LNCaP clone FGC (cell line): Measurements from ENCODE around the gene STAG3.

Source experiments
- DNase-seq: peaks from one replicate; pipeline ENCODE4 v3.0.0-alpha.2; 2011; ENCODE audit warnings: low read depth
- H3K4me3 ChIP-seq: 2 replicates; pipeline ENCODE4 v1.5.1; 2011; ENCODE audit warnings: mild to moderate bottlenecking, low read depth, low read length, control low read depth
- CTCF ChIP-seq: IDR thresholded peaks from 2 replicates; pipeline ENCODE4 v1.5.1; 2012; ENCODE audit warnings: mild to moderate bottlenecking; ENCODE audit not compliant: control insufficient read depth, insufficient read depth; ENCODE audit errors: extremely low read depth

STAG3 gene

GRCh38 chr7:100152404-100152803 is 25.3 kb upstream of the STAG3 start:
- TF ChIP-seq CTCF, result no peak
- H3K4me3 ChIP-seq, result no peak overlapping the region
- no peak for DNase-seq

- no peak overlapping the region for H3K4me3 ChIP-seq
- DNase-seq, result no peak
- no peak for TF ChIP-seq CTCF
Observed at GRCh38 chr7:100152937-100153666, 24.6 kb upstream of the STAG3 start.

GRCh38 chr7:100153708-100154535 is 23.8 kb upstream of the STAG3 start:
- DNase-seq, result no peak
- no peak for TF ChIP-seq CTCF
- no peak overlapping the region for H3K4me3 ChIP-seq

GRCh38 chr7:100154651-100155491 is 22.8 kb upstream of the STAG3 start:
- no peak for DNase-seq
- no peak for TF ChIP-seq CTCF

GRCh38 chr7:100155553-100156317 is 22.0 kb upstream of the STAG3 start:
- H3K4me3 ChIP-seq, result no peak overlapping the region
- TF ChIP-seq CTCF, result no peak
- no peak for DNase-seq

More at GRCh38 chr7:100154651-100155491, 22.8 kb upstream of the STAG3 start:
- no peak overlapping the region for H3K4me3 ChIP-seq
